GM23338 (cell line): ENCODE measurements around the gene ANKLE2. TPM values are rescaled to one million over a fixed set of nuclear protein-coding genes. Genes with fewer than 3 reads are reported as not detected.

Experiments
- ATAC-seq: fragments of 200-7000 bp; cut with Tn5 transposase; 3 replicates; pipeline ENCODE4 v1.9.1; 2020
- DNase-seq: peaks from one replicate; pipeline ENCODE4 v3.0.0-alpha.2; 2015; ENCODE audit warnings: low spot score
- H2AFZ ChIP-seq: fragments of 200-600 bp; sonication (generic); 2 replicates; pipeline ENCODE4 v1.8.0; 2016; ENCODE audit warnings: antibody characterized with exemption, mild to moderate bottlenecking, moderate library complexity
- H3F3A ChIP-seq: fragments of 200-600 bp; sonication (generic); replicated peaks from 2 replicates; pipeline ENCODE4 v1.8.0; 2017; ENCODE audit warnings: antibody characterized with exemption, mixed run types, low read depth
- H3K27ac ChIP-seq: fragments of 200-600 bp; sonication (generic); 2 replicates; pipeline ENCODE4 v1.6.1; 2016; ENCODE audit warnings: low read depth
- H3K27me3 ChIP-seq: fragments of 200-600 bp; sonication (generic); 2 replicates; pipeline ENCODE4 v1.8.0; 2016; ENCODE audit warnings: mild to moderate bottlenecking, mixed run types, moderate library complexity; ENCODE audit not compliant: insufficient read depth
- H3K36me3 ChIP-seq: fragments of 200-600 bp; sonication (generic); 2 replicates; pipeline ENCODE4 v1.8.0; 2016; ENCODE audit warnings: mild to moderate bottlenecking; ENCODE audit not compliant: insufficient read depth
- H3K4me1 ChIP-seq: fragments of 200-600 bp; sonication (generic); 2 replicates; pipeline ENCODE4 v1.8.0; 2016; ENCODE audit warnings: mild to moderate bottlenecking, moderate library complexity; ENCODE audit not compliant: insufficient read depth
- H3K4me2 ChIP-seq: fragments of 200-600 bp; sonication (generic); 2 replicates; pipeline ENCODE4 v1.7.1; 2017; ENCODE audit warnings: mixed run types
- H3K4me3 ChIP-seq: fragments of 200-600 bp; sonication (generic); 2 replicates; pipeline ENCODE4 v1.6.1; 2016; ENCODE audit warnings: mixed run types
- H3K79me2 ChIP-seq: fragments of 200-600 bp; sonication (generic); replicated peaks from 2 replicates; pipeline ENCODE4 v1.8.0; 2017; ENCODE audit warnings: mild to moderate bottlenecking; ENCODE audit not compliant: insufficient read depth
- H3K9me2 ChIP-seq: fragments of 200-600 bp; sonication (generic); 2 replicates; pipeline ENCODE4 v1.8.0; 2017; ENCODE audit not compliant: insufficient read depth
- H4K20me1 ChIP-seq: fragments of 200-600 bp; sonication (generic); replicated peaks from 2 replicates; pipeline ENCODE4 v1.8.0; 2017; ENCODE audit warnings: mild to moderate bottlenecking; ENCODE audit not compliant: insufficient read depth
- H3K27ac Mint-ChIP-seq: 2 replicates; pipeline ENCODE4 v1.8.0; 2020; ENCODE audit warnings: inconsistent platforms, mild to moderate bottlenecking, moderate library complexity, mixed read lengths
- H3K27me3 Mint-ChIP-seq: 3 replicates; pipeline ENCODE4 v1.8.0; 2022; ENCODE audit warnings: low read depth, mild to moderate bottlenecking, moderate library complexity, mixed read lengths, inconsistent platforms; ENCODE audit not compliant: insufficient read depth, poor library complexity
- H3K36me3 Mint-ChIP-seq: 3 replicates; pipeline ENCODE4 v1.8.0; 2021; ENCODE audit warnings: low read depth, mild to moderate bottlenecking, inconsistent platforms, moderate library complexity, mixed read lengths
- H3K4me1 Mint-ChIP-seq: 3 replicates; pipeline ENCODE4 v1.8.0; 2020; ENCODE audit warnings: mild to moderate bottlenecking, inconsistent platforms, mixed read lengths
- H3K4me3 Mint-ChIP-seq: 3 replicates; pipeline ENCODE4 v1.8.0; 2021; ENCODE audit warnings: moderate library complexity, mild to moderate bottlenecking, inconsistent platforms, mixed read lengths
- H3K9me3 Mint-ChIP-seq: 3 replicates; pipeline ENCODE4 v1.8.0; 2020; ENCODE audit warnings: moderate library complexity, mild to moderate bottlenecking, inconsistent platforms, mixed read lengths
- CREB1 ChIP-seq: fragments of 250-450 bp; sonication (Bioruptor Pico); IDR thresholded peaks from 2 replicates; pipeline ENCODE4 v1.5.0; 2020; ENCODE audit warnings: low read depth, mild to moderate bottlenecking, moderate library complexity
- CTCF ChIP-seq, 2 experiments: fragments of 200-600 bp in 1 of 2; sonication (generic) in 1 of 2; conservative IDR thresholded peaks; 2 replicates each; pipeline versions ENCODE4 v1.5.1 to v1.6.1; 2016 to 2017; ENCODE audit warnings: antibody characterized with exemption in 2 of 2, low read depth in 2 of 2, mild to moderate bottlenecking in 2 of 2, moderate library complexity in 1 of 2
- ETS1 ChIP-seq: IDR thresholded peaks from 2 replicates; pipeline ENCODE4 v1.6.1; 2016; ENCODE audit warnings: antibody characterized with exemption
- EZH2 ChIP-seq: fragments of 200-600 bp; sonication (generic); IDR thresholded peaks from one replicate; pipeline ENCODE4 v1.8.0; 2017; ENCODE audit warnings: antibody characterized with exemption, mild to moderate bottlenecking, low read depth; ENCODE audit not compliant: unreplicated experiment
- EZH2phosphoT487 ChIP-seq: fragments of 200-600 bp; sonication (generic); IDR thresholded peaks from one replicate; pipeline ENCODE4 v1.8.1; 2018; ENCODE audit warnings: antibody characterized with exemption; ENCODE audit not compliant: unreplicated experiment
- JUNB ChIP-seq: IDR thresholded peaks from one replicate; pipeline ENCODE4 v1.6.1; 2016; ENCODE audit warnings: antibody characterized with exemption; ENCODE audit not compliant: unreplicated experiment
- NANOG ChIP-seq: IDR thresholded peaks from 2 replicates; pipeline ENCODE4 v1.6.1; 2016; ENCODE audit warnings: antibody characterized with exemption, borderline replicate concordance
- POLR2AphosphoS5 ChIP-seq: IDR thresholded peaks from 2 replicates; pipeline ENCODE4 v1.6.1; 2016; ENCODE audit warnings: antibody characterized with exemption, low read depth
- REST ChIP-seq: IDR thresholded peaks from one replicate; pipeline ENCODE4 v1.6.1; 2018; ENCODE audit warnings: antibody characterized with exemption; ENCODE audit not compliant: unreplicated experiment
- STAT1 ChIP-seq: IDR thresholded peaks from one replicate; pipeline ENCODE4 v1.6.1; 2016; ENCODE audit warnings: antibody characterized with exemption; ENCODE audit not compliant: unreplicated experiment
- ZNF114 ChIP-seq: fragments of 250-450 bp; sonication (Bioruptor Pico); IDR thresholded peaks from 2 replicates; pipeline ENCODE4 v1.5.0; 2020; ENCODE audit warnings: mild to moderate bottlenecking, moderate library complexity
- ZNF331 ChIP-seq: fragments of 250-450 bp; sonication (Bioruptor Pico); IDR thresholded peaks from 2 replicates; pipeline ENCODE4 v1.5.0; 2020; ENCODE audit warnings: low read depth, mild to moderate bottlenecking, moderate library complexity
- ZNF462 ChIP-seq: fragments of 250-450 bp; sonication (Bioruptor Pico); IDR thresholded peaks from 2 replicates; pipeline ENCODE4 v1.5.0; 2020; ENCODE audit warnings: mild to moderate bottlenecking, moderate library complexity
- polyA plus RNA-seq: library from polyadenylated mRNA; unstranded; fragments of >200 nt; fragmentation: Nextera tagmentation; extraction: Ambion mirVana; gene quantifications from 2 replicates; pipeline ENCODE4 v1.2.1, GENCODE V29; 2016
- total RNA-seq: library from RNA; depleted of rRNA; stranded (reverse); fragments of >200 nt; shearing (Covaris generic); gene quantifications from 2 replicates; pipeline ENCODE4 v1.2.3, GENCODE V29; 2014

Gene ANKLE2
- total and polyA plus RNA-seq, 2 experiments from 2014 or later: 27.2 to 63.7 TPM

GRCh38 chr12:132774646-132775275 is 13.1 kb upstream of the ANKLE2 start:
- Histone ChIP-seq H3K27ac (no peak overlapping the region), H3K79me2 (no peaks in the 10 kb centered on the region), H3K4me2 (no peak overlapping the region), H3F3A (peaks cover 4% of the 10 kb centered on the region; the same call in 1 of the 2 replicates), H3K9me2 (no peaks in the 10 kb centered on the region), H3K27me3 (no peaks in the 10 kb centered on the region), H2AFZ (no peak overlapping the region), H4K20me1 (no peaks in the 10 kb centered on the region), H3K36me3 (peaks cover 15% of the 10 kb centered on the region; the same call in 1 of the 2 replicates), H3K4me3 (no peak overlapping the region), H3K4me1 (no peaks in the 10 kb centered on the region)
- ATAC-seq (no peak), DNase-seq (no peak)
- Mint-ChIP-seq H3K27me3 (peaks cover 6% of the 10 kb centered on the region), H3K36me3 (peaks cover 32% of the 10 kb centered on the region), H3K4me1 (no peaks in the 10 kb centered on the region), H3K9me3 (no peaks in the 10 kb centered on the region), H3K4me3 (no peak overlapping the region), H3K27ac (peak overlapping the region; percentile 30)
- no peak for TF ChIP-seq POLR2AphosphoS5
- TF ChIP-seq REST: no peak
- TF ChIP-seq ZNF331 (CRISPR knock-in tag): no peak
- TF ChIP-seq ZNF114: no peak
- no peak for TF ChIP-seq ETS1
- no peak for TF ChIP-seq ZNF462 (CRISPR knock-in tag)
- TF ChIP-seq NANOG: no peak
- TF ChIP-seq JUNB: no peak
- no peak for TF ChIP-seq CREB1 (CRISPR knock-in tag)
- TF ChIP-seq EZH2: no peak
- no peak for TF ChIP-seq STAT1
- TF ChIP-seq EZH2phosphoT487: no peak
- no peak for TF ChIP-seq CTCF (conservative IDR thresholded peaks at IDR 0.05; ENCODE audit: low read depth in 2 of 2)
